Chondrocyte (in vitro differentiated cells): ENCODE results near the gene TIMP4. TPM values are rescaled to one million over a fixed set of nuclear protein-coding genes. Genes with fewer than 3 reads are reported as not detected.
A peak's percentile ranks its signal among the peaks of the same experiment; 100 is the strongest.

Experiments
- DNase-seq: peaks from one replicate; pipeline ENCODE4 v3.0.0; 2021; ENCODE audit warnings: mixed read lengths, low spot score
- H3K27ac Mint-ChIP-seq: one replicate; pipeline ENCODE4 v1.8.0; 2021; ENCODE audit warnings: mild to moderate bottlenecking, moderate library complexity, mixed read lengths; ENCODE audit not compliant: unreplicated experiment
- H3K27me3 Mint-ChIP-seq: 2 replicates; pipeline ENCODE4 v1.8.0; 2021; ENCODE audit warnings: low read depth, mixed read lengths
- H3K36me3 Mint-ChIP-seq: 2 replicates; pipeline ENCODE4 v1.8.0; 2021; ENCODE audit warnings: low read depth, mixed read lengths
- H3K4me1 Mint-ChIP-seq: 2 replicates; pipeline ENCODE4 v1.8.0; 2021; ENCODE audit warnings: low read depth, mild to moderate bottlenecking, mixed read lengths
- H3K4me3 Mint-ChIP-seq: one replicate; pipeline ENCODE4 v1.8.0; 2021; ENCODE audit warnings: mild to moderate bottlenecking, moderate library complexity, mixed read lengths; ENCODE audit not compliant: unreplicated experiment
- H3K9me3 Mint-ChIP-seq: 2 replicates; pipeline ENCODE4 v1.8.0; 2021; ENCODE audit warnings: low read depth, mixed read lengths
- total RNA-seq: library from RNA; stranded (reverse); gene quantifications from 3 replicates; pipeline ENCODE4 v1.2.1, GENCODE V29; 2021
- TF ChIP-seq, protein P1 (sequence below): fragments of 200-600 bp; sonication (generic); IDR thresholded peaks from 2 replicates; pipeline ENCODE4 v1.5.0; 2021; ENCODE audit warnings: antibody characterized with exemption, mild to moderate bottlenecking, moderate library complexity

Gene TIMP4
- total RNA-seq, 1 donor from 2014 or later = 31.3 TPM

GRCh38 chr3:12188681-12189287 is 30.1 kb upstream of the TIMP4 start:
- H3K36me3 Mint-ChIP-seq = no peaks in the 10 kb centered on the region
- peak overlapping the region; percentile 99 for H3K27ac Mint-ChIP-seq
- TF ChIP-seq, protein P1, sequence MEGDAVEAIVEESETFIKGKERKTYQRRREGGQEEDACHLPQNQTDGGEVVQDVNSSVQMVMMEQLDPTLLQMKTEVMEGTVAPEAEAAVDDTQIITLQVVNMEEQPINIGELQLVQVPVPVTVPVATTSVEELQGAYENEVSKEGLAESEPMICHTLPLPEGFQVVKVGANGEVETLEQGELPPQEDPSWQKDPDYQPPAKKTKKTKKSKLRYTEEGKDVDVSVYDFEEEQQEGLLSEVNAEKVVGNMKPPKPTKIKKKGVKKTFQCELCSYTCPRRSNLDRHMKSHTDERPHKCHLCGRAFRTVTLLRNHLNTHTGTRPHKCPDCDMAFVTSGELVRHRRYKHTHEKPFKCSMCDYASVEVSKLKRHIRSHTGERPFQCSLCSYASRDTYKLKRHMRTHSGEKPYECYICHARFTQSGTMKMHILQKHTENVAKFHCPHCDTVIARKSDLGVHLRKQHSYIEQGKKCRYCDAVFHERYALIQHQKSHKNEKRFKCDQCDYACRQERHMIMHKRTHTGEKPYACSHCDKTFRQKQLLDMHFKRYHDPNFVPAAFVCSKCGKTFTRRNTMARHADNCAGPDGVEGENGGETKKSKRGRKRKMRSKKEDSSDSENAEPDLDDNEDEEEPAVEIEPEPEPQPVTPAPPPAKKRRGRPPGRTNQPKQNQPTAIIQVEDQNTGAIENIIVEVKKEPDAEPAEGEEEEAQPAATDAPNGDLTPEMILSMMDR = no peak
- H3K4me3 Mint-ChIP-seq = no peak overlapping the region
- no peak for DNase-seq
- H3K9me3 Mint-ChIP-seq = no peaks in the 10 kb centered on the region
- H3K4me1 Mint-ChIP-seq = peaks cover 51% of the 10 kb centered on the region
- H3K27me3 Mint-ChIP-seq = no peaks in the 10 kb centered on the region

DNA sequence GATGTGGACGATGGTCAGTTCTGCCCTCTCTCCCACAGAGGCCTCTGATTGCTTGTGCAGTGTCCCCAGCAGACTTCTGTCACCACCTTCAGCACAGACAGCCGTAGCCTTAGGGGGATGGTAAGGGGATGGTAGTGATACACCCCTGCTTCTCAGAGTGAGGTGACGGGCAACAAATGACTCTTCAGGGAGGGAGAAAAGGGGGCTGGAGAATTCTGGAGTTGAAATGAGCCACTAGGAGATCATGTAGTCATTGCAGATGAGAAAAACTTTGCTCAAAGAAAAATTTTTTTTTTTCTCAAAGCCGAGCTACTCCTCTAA is 29.6 kb upstream of the TIMP4 start:
- H3K27me3 Mint-ChIP-seq = no peaks in the 10 kb centered on the region
- peak overlapping the region; percentile 47 for H3K4me3 Mint-ChIP-seq
- no peaks in the 10 kb centered on the region for H3K9me3 Mint-ChIP-seq
- H3K4me1 Mint-ChIP-seq = peaks cover 46% of the 10 kb centered on the region
- no peak for DNase-seq
- TF ChIP-seq, protein P1 = no peak
- H3K36me3 Mint-ChIP-seq = no peaks in the 10 kb centered on the region
- H3K27ac Mint-ChIP-seq = peak overlapping the region; percentile 99

- Mint-ChIP-seq H3K4me1 (peaks cover 40% of the 10 kb centered on the region), H3K9me3 (no peaks in the 10 kb centered on the region), H3K4me3 (peak overlapping the region; percentile 47), H3K27ac (peak overlapping the region; percentile 99), H3K27me3 (no peaks in the 10 kb centered on the region), H3K36me3 (no peaks in the 10 kb centered on the region)
- no peak for DNase-seq
- TF ChIP-seq, protein P1 = no peak
These were observed 29.0 kb upstream of the TIMP4 start for GRCh38 chr3:12187448-12188327.

- no peak for DNase-seq
- no peaks in the 10 kb centered on the region for H3K9me3 Mint-ChIP-seq
- H3K4me1 Mint-ChIP-seq = peaks cover 35% of the 10 kb centered on the region
- H3K4me3 Mint-ChIP-seq = no peak overlapping the region
- TF ChIP-seq, protein P1 = no peak
- H3K27ac Mint-ChIP-seq = no peak overlapping the region
- no peaks in the 10 kb centered on the region for H3K36me3 Mint-ChIP-seq
- H3K27me3 Mint-ChIP-seq = no peaks in the 10 kb centered on the region
These were observed 28.0 kb upstream of the TIMP4 start for GRCh38 chr3:12186515-12187286.

DNA sequence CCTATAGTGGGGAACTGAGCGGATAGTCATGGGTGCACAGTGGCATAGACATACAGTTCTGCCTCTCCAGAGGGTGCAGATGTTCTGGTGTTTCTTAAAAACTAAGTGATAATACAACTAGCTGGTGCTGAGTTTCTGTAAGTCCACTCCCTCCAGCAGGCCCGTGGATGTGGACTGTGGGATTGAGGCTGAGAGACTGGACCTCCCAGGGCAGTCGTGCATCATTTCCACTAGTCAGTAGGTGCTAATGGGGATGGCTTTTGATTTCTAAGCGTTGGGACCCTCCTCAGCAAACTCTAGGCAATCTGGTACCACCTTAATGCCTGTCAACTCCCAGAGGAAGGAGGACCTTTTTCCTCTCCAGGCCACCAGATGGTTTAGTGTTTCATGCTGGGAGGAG is 27.3 kb upstream of the TIMP4 start:
- TF ChIP-seq, protein P1 = no peak
- no peak overlapping the region for H3K4me3 Mint-ChIP-seq
- peaks cover 40% of the 10 kb centered on the region for H3K4me1 Mint-ChIP-seq
- H3K27ac Mint-ChIP-seq = no peak overlapping the region
- no peaks in the 10 kb centered on the region for H3K9me3 Mint-ChIP-seq
- H3K27me3 Mint-ChIP-seq = no peaks in the 10 kb centered on the region
- DNase-seq = no peak
- no peaks in the 10 kb centered on the region for H3K36me3 Mint-ChIP-seq
